ENCODE data around the gene KYAT1. TPM values are rescaled to one million over a fixed set of nuclear protein-coding genes. Genes with fewer than 3 reads are reported as not detected.

The KYAT1 gene
- total RNA-seq, 1 experiment from 2014 or later: 27.6 TPM

GRCh38 chr9:128823362-128823902, 58.3 kb downstream of the KYAT1 start:
- Histone ChIP-seq H3K4me1 (replicated peaks; ENCODE audit: insufficient read depth) (peaks cover 12% of the 10 kb centered on the region), H3K27ac (no peak overlapping the region), H3K4me3 (no peak overlapping the region), H3F3A (ENCODE audit: insufficient read depth, low read depth) (peaks cover 10% of the 10 kb centered on the region; the same call in 1 of the 2 replicates), H3K9me2 (ENCODE audit: insufficient read depth) (no peaks in the 10 kb centered on the region), H3K4me2 (no peak overlapping the region), H3K27me3 (ENCODE audit: insufficient read depth, low read depth) (no peaks in the 10 kb centered on the region), H3K9me3 (ENCODE audit: insufficient read depth, low read depth) (no peaks in the 10 kb centered on the region), H3K79me2 (ENCODE audit: low read depth) (peaks cover 4% of the 10 kb centered on the region), H3K36me3 (ENCODE audit: low read depth) (no peaks in the 10 kb centered on the region; the same call in 1 of the 2 replicates), H4K20me1 (ENCODE audit: insufficient read depth) (peaks cover 5% of the 10 kb centered on the region; the same call in 1 of the 2 replicates), H2AFZ (no peak overlapping the region)
- CTCF ChIA-PET: no interaction called here
- DNase-seq: no peak
- no TSS peak for BruUV-seq (replicated peaks)
- intact Hi-C loops (cut with micrococcal nuclease; ENCODE audit: unreplicated experiment): no loop called here
- TF ChIP-seq CTCF (conservative IDR thresholded peaks at IDR 0.05): no peak
- no peak for TF ChIP-seq EZH2 (IDR thresholded peaks at IDR 0.05; ENCODE audit: low read depth)
- POLR2A ChIA-PET (ENCODE audit: unreplicated experiment): interaction anchor here (0.6 kb wide), 1 partner anchor 35 kb away, joined by 4 read pairs; no protein-coding TSS in a partner anchor

- peaks cover 5% of the 10 kb centered on the region; the same call in 1 of the 2 replicates for H4K20me1 ChIP-seq (ENCODE audit: insufficient read depth)
- no peaks in the 10 kb centered on the region; the same call in 1 of the 2 replicates for H3K36me3 ChIP-seq (ENCODE audit: low read depth)
These were observed 59.2 kb downstream of the KYAT1 start for GRCh38 chr9:128822407-128823042.

More at GRCh38 chr9:128822407-128823042, 59.2 kb downstream of the KYAT1 start:
- ChIA-PET POLR2A (ENCODE audit: unreplicated experiment) (interaction anchor here (0.6 kb wide), 1 partner anchor 102 kb away, joined by 3 read pairs; no protein-coding TSS in a partner anchor), CTCF (no interaction called here)
- no peaks in the 10 kb centered on the region for H3K79me2 ChIP-seq (ENCODE audit: low read depth)
- H3K27ac ChIP-seq: no peak overlapping the region
- intact Hi-C loops (cut with micrococcal nuclease; ENCODE audit: unreplicated experiment): no loop called here
- TF ChIP-seq CTCF (conservative IDR thresholded peaks at IDR 0.05): no peak
- no peak for TF ChIP-seq EZH2 (IDR thresholded peaks at IDR 0.05; ENCODE audit: low read depth)
- H3F3A ChIP-seq (ENCODE audit: insufficient read depth, low read depth): peaks cover 10% of the 10 kb centered on the region; the same call in 1 of the 2 replicates
- BruUV-seq (replicated peaks): no TSS peak
- no peak overlapping the region for H3K4me3 ChIP-seq
- no peak overlapping the region for H3K4me2 ChIP-seq
- DNase-seq: no peak
- H3K9me2 ChIP-seq (ENCODE audit: insufficient read depth): no peaks in the 10 kb centered on the region
- H3K27me3 ChIP-seq (ENCODE audit: insufficient read depth, low read depth): no peaks in the 10 kb centered on the region
- peaks cover 7% of the 10 kb centered on the region; the same call in 1 of the 2 replicates for H3K4me1 ChIP-seq (replicated peaks; ENCODE audit: insufficient read depth)
- no peak overlapping the region for H2AFZ ChIP-seq
- H3K9me3 ChIP-seq (ENCODE audit: insufficient read depth, low read depth): no peaks in the 10 kb centered on the region

All from PC-9 (cell line).